ENCODE results near the gene ARRDC3.

ARRDC3 gene

DNA sequence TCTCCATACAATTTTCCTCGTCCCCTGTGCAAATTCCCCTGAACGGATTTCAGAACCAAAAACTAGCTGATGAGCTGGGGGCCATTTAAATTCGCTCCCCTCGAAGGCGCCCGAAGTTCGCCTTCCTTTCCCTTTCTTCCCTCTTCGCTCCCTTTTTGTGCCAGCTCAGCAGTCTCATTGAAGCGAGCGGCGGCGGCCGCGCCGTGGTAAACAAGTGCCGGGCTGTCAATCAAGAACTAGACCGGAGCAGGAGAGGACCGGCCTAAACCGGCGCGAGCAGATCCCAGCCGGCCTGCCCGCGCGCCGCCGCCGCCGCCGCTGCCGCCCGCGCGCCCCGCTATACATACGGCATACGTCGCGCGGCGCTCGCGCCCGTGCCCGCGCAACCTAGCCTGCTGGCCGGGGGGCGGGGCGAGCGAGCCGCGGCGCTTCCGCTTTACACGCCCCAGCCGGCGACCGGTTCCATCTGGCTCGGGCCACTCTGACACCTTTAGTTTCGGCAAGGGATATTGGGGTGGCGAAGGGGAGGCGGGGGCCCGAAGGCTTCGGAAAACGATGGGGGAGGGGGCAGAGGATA, 3.1 kb downstream of the ARRDC3 start:
- Mint-ChIP-seq H3K9me3 (no peaks in the 10 kb centered on the region), H3K4me3 (peak overlapping the region; percentile 100), H3K27me3 (ENCODE audit: low read depth) (no peaks in the 10 kb centered on the region), H3K4me1 (ENCODE audit: low read depth) (peaks cover 29% of the 10 kb centered on the region), H3K27ac (peak overlapping the region; percentile 99), H3K36me3 (ENCODE audit: low read depth) (peaks cover 29% of the 10 kb centered on the region)
- peak; percentile 96 for DNase-seq (ENCODE audit: low spot score)

DNA sequence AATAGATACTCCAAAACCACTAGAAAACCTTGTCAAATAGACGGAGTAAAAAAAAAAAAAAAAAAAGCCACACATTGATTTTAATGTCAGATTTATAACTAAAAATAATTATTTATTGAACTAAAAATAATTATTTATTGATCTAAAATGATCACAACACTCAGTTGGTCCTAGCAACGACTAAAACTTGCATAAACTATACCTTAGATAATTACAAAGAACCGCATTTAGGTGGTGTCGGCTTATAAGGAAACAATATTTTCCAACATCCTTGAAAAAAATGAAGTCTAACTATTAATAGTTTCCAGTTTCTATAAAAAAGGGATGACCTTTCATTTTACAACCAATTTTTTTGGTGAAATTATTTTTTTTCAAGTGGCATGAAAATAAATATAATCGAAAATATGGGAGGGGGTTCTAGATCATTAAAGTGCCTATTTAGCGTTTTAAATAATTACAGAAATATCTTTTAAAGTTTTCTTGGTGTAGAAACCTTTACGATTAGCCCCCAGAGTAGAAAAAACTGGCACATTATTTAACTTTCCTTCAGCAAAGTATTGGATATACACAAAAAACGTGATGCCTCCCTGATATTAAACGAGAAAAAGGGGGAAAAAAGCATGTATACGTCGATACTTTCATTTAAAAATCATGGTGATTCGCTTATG, 3.7 kb downstream of the ARRDC3 start:
- Mint-ChIP-seq H3K36me3 (ENCODE audit: low read depth) (peaks cover 35% of the 10 kb centered on the region), H3K27ac (peak overlapping the region; percentile 99)

DNA sequence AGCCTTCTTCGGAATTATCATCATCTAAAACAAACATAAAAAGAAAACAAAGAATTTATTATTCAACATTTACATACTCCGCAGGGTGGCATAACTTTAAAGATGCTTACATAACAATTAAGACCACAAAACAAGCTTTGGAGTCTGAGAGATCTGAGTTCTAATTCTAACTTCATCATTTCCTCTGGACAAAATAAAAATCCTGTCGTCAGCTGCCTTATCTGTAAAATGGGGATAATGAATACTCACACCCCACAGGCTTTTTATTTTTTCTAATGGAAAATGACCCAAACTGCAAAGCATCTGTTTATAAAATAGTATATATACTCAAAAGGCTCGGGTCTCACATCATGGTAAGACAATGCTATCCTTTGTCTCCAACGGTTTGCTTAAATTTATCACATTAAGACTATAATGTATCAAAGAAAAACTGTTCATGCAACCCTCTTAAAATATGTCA, 4.3 kb downstream of the ARRDC3 start:
- no peak for DNase-seq (ENCODE audit: low spot score)
- peaks cover 39% of the 10 kb centered on the region for H3K36me3 Mint-ChIP-seq (ENCODE audit: low read depth)
- peak overlapping the region; percentile 96 for H3K4me3 Mint-ChIP-seq
- peaks cover 18% of the 10 kb centered on the region for H3K4me1 Mint-ChIP-seq (ENCODE audit: low read depth)
- peak overlapping the region; percentile 99 for H3K27ac Mint-ChIP-seq
- no peaks in the 10 kb centered on the region for H3K9me3 Mint-ChIP-seq
- no peaks in the 10 kb centered on the region for H3K27me3 Mint-ChIP-seq (ENCODE audit: low read depth)

More for the DNA sequence above, 3.7 kb downstream of the ARRDC3 start:
- Mint-ChIP-seq H3K27me3 (ENCODE audit: low read depth) (no peaks in the 10 kb centered on the region), H3K9me3 (no peaks in the 10 kb centered on the region), H3K4me3 (peak overlapping the region; percentile 96), H3K4me1 (ENCODE audit: low read depth) (peaks cover 24% of the 10 kb centered on the region)
- no peak for DNase-seq (ENCODE audit: low spot score)

DNA sequence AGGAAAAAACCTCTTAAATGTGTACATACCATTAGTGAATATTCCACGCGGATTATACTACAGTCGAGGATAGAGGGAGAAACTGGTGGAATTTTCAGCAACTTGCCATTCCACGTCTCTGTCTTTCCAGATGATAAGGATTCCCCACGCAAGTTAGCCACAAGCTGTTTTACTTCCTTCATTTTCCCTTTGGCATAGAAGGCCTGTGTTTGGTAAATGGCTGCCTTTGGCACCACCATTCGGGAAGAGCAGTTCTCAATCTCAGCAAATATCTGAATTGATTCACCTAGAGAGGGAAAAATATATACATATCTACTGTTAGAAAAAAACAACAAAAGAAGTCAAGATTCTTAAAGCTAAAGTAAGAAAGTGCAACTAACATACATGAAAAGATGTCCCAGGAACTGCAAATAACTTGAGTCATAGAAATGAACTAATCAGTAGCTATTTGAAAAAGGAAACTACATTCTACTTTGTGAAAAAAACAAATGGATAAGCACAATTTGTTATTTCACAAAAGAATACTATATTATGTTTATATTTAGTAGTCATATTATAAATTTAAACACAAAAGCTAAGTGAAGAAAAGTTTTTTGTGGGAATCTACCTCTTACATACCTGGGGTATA, 8.1 kb downstream of the ARRDC3 start:
- Mint-ChIP-seq H3K36me3 (ENCODE audit: low read depth) (peaks cover 68% of the 10 kb centered on the region), H3K27me3 (ENCODE audit: low read depth) (no peaks in the 10 kb centered on the region), H3K4me1 (ENCODE audit: low read depth) (peaks cover 13% of the 10 kb centered on the region), H3K27ac (no peak overlapping the region), H3K4me3 (no peak overlapping the region), H3K9me3 (no peaks in the 10 kb centered on the region)
- DNase-seq (ENCODE audit: low spot score) = no peak

DNA sequence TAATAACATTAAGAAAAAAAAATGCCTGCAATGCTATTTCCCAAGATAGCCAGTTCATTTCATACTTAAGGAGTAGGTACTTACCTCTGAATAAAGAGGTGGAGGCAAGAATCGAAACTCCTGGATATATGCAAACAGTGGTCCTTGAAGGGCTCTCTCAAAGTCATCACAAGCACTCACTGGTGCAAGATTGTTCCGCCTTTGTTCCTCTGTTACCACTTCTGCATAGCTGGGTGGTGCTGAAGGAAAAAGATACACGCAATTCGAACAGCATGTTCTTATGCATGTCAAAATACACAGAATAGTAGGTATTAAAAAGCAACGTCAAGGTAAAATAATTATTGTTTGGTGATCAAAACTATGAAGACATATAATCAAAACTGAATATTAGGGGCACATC, 9.5 kb downstream of the ARRDC3 start:
- Mint-ChIP-seq H3K27ac (no peak overlapping the region), H3K4me3 (no peak overlapping the region), H3K9me3 (no peaks in the 10 kb centered on the region), H3K36me3 (ENCODE audit: low read depth) (peaks cover 70% of the 10 kb centered on the region), H3K4me1 (ENCODE audit: low read depth) (peaks cover 8% of the 10 kb centered on the region), H3K27me3 (ENCODE audit: low read depth) (no peaks in the 10 kb centered on the region)
- no peak for DNase-seq (ENCODE audit: low spot score)

DNA sequence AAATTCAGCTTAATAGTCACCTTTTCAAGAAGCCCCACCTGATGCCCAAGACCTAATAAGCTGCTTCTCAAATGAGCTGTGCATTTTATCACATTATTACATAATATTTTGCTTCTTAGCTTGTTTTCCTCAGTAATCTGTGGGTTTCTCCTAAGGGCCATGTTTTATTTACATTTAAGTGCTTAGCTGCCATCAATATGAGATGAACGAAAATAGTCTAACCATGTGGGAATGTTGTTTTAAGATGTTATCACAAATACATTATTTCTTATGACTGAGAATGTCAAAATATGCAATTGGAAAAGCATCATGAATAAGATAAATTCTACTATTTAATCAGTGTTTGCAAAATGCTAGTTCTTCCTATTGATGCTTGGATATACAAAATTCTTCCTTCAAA, 10.1 kb downstream of the ARRDC3 start:
- Mint-ChIP-seq H3K36me3 (ENCODE audit: low read depth) (peaks cover 76% of the 10 kb centered on the region), H3K27me3 (ENCODE audit: low read depth) (no peaks in the 10 kb centered on the region), H3K27ac (no peak overlapping the region), H3K4me1 (ENCODE audit: low read depth) (peaks cover 7% of the 10 kb centered on the region), H3K9me3 (no peaks in the 10 kb centered on the region), H3K4me3 (no peak overlapping the region)
- DNase-seq (ENCODE audit: low spot score) = no peak

DNA sequence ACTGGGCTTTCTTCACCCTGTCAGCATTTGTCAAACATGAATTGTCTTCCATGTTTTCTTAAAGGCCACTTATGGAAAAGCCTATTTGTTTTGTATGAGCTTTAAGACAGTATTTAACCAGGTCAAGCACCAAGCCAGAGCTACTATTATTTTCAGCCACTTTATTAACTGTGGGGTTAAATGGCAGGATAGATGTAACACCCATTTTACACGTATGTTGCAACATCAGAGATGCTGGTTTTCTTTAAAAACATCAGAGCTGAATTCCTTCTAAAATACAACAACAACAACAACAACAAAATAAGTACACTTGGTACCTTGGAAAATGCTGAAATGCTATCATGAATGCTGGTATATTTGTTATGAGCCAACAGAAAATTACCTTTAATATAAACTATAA, 13.6 kb downstream of the ARRDC3 start:
- Mint-ChIP-seq H3K27me3 (ENCODE audit: low read depth) (peaks cover 2% of the 10 kb centered on the region), H3K9me3 (no peaks in the 10 kb centered on the region), H3K27ac (no peak overlapping the region), H3K36me3 (ENCODE audit: low read depth) (peaks cover 60% of the 10 kb centered on the region), H3K4me1 (ENCODE audit: low read depth) (peaks cover 2% of the 10 kb centered on the region), H3K4me3 (no peak overlapping the region)
- DNase-seq (ENCODE audit: low spot score) = no peak

DNA sequence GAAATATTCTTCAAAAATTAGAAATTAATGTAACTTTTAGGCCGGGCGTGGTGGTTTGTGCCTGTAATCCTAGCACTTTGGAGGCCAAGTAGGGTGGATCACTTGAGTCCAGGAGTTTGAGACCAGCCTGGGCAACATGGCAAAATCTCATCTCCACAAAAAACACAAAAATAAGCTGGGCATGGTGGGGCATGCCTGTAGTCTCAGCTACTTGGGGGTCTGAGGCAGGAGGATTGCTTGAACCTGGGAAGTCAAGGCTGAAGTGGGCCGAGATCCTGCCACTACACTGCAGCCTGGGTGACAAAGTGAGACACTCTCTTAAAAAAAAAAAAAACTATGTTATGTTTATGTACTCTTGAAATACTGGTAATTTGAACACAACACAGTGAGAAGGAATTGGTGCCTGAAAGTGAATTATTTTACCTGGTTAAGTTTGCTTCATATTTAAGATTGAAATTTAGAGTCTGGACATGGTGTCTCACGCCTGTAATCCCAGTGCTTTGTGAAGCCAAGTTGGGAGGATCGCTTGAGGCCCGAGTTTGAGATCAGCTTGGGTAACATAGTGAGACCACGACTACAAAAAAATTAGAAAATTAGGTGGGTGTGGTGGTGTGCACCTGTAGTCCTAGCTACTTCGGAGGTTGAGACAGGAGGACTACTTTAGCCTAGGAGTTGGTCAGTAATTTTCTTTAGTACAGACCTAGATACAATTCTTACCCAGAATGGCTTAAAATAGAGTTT, 15.0 kb downstream of the ARRDC3 start:
- peaks cover 48% of the 10 kb centered on the region for H3K36me3 Mint-ChIP-seq (ENCODE audit: low read depth)

DNA sequence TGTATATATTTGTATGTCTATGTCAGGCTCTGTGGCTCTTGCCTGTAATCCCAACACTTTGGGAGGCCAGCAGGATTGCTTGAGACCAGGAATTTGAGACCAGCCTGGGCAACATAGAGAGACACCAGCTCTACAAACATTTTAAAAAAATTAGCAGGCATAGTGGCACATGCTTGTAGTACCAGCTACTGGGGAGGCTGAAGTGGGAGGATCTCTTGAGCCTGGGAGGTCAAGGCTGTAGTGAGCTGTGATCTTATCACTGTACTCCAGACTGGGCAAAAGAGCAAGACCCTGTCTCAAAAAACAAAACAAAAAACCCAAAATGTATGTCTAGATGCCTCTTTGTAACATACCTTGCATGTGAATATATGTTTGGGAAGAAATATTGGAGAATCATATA, 15.8 kb downstream of the ARRDC3 start:
- peaks cover 3% of the 10 kb centered on the region for H3K27me3 Mint-ChIP-seq (ENCODE audit: low read depth)
- no peaks in the 10 kb centered on the region for H3K4me1 Mint-ChIP-seq (ENCODE audit: low read depth)
- H3K9me3 Mint-ChIP-seq = no peaks in the 10 kb centered on the region
- H3K4me3 Mint-ChIP-seq = no peak overlapping the region
- H3K36me3 Mint-ChIP-seq (ENCODE audit: low read depth) = peaks cover 44% of the 10 kb centered on the region
- H3K27ac Mint-ChIP-seq = no peak overlapping the region
- DNase-seq (ENCODE audit: low spot score) = no peak

More for the DNA sequence above, 15.0 kb downstream of the ARRDC3 start:
- peaks cover 3% of the 10 kb centered on the region for H3K27me3 Mint-ChIP-seq (ENCODE audit: low read depth)
- H3K4me3 Mint-ChIP-seq = no peak overlapping the region
- no peak for DNase-seq (ENCODE audit: low spot score)
- peaks cover 2% of the 10 kb centered on the region for H3K4me1 Mint-ChIP-seq (ENCODE audit: low read depth)
- H3K27ac Mint-ChIP-seq = no peak overlapping the region
- no peaks in the 10 kb centered on the region for H3K9me3 Mint-ChIP-seq

DNA sequence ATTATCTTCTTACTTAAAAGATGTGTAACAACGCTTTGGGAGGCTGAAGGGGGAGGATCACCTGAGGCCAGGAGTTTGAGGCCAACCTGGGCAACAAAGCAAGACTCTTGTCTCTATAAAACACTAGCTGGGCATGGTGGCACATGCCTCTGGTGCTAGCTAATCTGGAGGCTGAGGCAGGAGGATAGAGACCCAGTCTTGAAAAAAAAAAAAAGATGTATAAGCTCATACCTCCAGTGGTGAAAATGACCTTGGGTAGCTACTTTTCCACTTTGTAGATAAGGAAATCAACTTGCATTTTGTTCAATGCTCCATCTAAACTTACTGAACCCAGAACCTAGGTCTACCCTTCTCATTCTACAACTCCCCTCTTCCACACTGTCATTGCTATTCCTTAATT, 16.6 kb downstream of the ARRDC3 start:
- Mint-ChIP-seq H3K27ac (no peak overlapping the region), H3K4me1 (ENCODE audit: low read depth) (peaks cover 4% of the 10 kb centered on the region), H3K36me3 (ENCODE audit: low read depth) (peaks cover 39% of the 10 kb centered on the region), H3K9me3 (peaks cover 4% of the 10 kb centered on the region), H3K27me3 (ENCODE audit: low read depth) (peaks cover 3% of the 10 kb centered on the region), H3K4me3 (no peak overlapping the region)
- no peak for DNase-seq (ENCODE audit: low spot score)

DNA sequence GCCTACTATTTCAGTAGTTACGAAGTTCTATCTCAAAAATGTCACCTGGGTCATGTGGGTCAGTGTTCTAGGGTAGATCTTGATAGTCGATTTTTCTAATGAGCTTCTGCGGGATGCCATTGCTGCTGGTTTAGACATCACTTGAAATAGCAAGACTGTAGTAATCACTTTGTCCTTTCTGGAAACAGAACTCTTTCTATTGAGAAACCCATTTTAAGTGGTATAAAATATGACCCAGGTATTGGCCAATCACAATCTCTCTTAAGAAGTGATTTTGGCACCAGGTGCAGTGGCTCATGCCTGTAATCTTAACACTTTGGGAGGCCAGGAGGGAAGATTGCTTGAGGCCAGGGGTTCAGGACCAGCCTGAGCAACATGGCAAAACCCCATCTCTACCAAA, 17.6 kb downstream of the ARRDC3 start:
- DNase-seq (ENCODE audit: low spot score) = no peak
- no peak overlapping the region for H3K4me3 Mint-ChIP-seq
- peaks cover 13% of the 10 kb centered on the region for H3K9me3 Mint-ChIP-seq
- H3K36me3 Mint-ChIP-seq (ENCODE audit: low read depth) = peaks cover 34% of the 10 kb centered on the region
- H3K27ac Mint-ChIP-seq = no peak overlapping the region
- H3K4me1 Mint-ChIP-seq (ENCODE audit: low read depth) = peaks cover 8% of the 10 kb centered on the region
- peaks cover 7% of the 10 kb centered on the region for H3K27me3 Mint-ChIP-seq (ENCODE audit: low read depth)

DNA sequence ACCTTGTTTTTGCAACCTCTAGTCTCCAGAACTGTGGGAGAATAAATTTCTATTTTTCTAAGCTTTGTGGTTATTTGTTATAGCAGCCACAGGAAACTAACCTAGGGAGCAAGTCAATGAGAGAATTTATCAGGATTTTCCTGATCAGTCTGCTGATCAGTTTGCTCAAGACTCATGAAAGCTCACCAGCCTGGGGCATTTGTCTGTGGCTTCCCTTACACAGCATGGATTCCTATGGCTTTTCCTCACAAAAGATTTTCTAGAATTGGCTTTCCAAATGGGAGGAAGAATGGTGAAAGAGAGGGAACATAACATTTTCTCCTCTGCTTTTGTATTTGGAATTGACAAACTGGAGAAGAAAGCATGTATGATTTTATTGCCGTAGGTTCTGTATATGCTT, 20.2 kb downstream of the ARRDC3 start:
- H3K9me3 Mint-ChIP-seq = peaks cover 17% of the 10 kb centered on the region
- DNase-seq (ENCODE audit: low spot score) = no peak
- no peak overlapping the region for H3K4me3 Mint-ChIP-seq
- H3K4me1 Mint-ChIP-seq (ENCODE audit: low read depth) = peaks cover 8% of the 10 kb centered on the region
- H3K27ac Mint-ChIP-seq = no peak overlapping the region
- peaks cover 12% of the 10 kb centered on the region for H3K27me3 Mint-ChIP-seq (ENCODE audit: low read depth)
- peaks cover 15% of the 10 kb centered on the region for H3K36me3 Mint-ChIP-seq (ENCODE audit: low read depth)

DNA sequence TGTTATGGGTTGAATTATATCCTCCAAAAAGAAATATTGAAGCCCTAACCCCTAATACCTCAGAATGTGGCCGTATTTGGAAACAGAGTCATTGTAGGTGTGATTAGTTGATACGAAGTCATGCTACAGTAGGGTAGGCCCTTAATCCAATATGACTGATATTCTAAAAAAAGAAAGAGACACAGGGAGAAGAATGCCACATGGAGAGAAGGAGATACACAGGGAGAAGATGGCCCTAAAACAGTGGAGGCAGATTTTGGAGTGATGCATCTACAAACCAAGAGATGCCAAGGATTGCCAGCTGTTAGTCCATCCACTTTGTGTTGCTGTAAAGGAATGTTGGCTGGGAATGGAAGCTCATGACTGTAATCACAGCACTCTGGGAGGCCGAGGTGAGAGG, 21.3 kb downstream of the ARRDC3 start:
- Mint-ChIP-seq H3K27me3 (ENCODE audit: low read depth) (peaks cover 19% of the 10 kb centered on the region), H3K36me3 (ENCODE audit: low read depth) (peaks cover 9% of the 10 kb centered on the region), H3K27ac (no peak overlapping the region), H3K4me3 (no peak overlapping the region), H3K4me1 (ENCODE audit: low read depth) (peaks cover 8% of the 10 kb centered on the region), H3K9me3 (peaks cover 17% of the 10 kb centered on the region)
- DNase-seq (ENCODE audit: low spot score) = no peak

Measured in T-helper 2 cell treated with Interferon-gamma antibody and Interleukin-4, amounts not matched to agents 5 μg/mL and 100 μg/mL, for 36 hours (primary cell).